ENCODE measurements around the gene C2CD2L. TPM values are rescaled to one million over a fixed set of nuclear protein-coding genes. Genes with fewer than 3 reads are reported as not detected.

C2CD2L gene
- polyA plus RNA-seq, 3 donors, result 3.8 to 60.2 (median 6.4) TPM

DNA sequence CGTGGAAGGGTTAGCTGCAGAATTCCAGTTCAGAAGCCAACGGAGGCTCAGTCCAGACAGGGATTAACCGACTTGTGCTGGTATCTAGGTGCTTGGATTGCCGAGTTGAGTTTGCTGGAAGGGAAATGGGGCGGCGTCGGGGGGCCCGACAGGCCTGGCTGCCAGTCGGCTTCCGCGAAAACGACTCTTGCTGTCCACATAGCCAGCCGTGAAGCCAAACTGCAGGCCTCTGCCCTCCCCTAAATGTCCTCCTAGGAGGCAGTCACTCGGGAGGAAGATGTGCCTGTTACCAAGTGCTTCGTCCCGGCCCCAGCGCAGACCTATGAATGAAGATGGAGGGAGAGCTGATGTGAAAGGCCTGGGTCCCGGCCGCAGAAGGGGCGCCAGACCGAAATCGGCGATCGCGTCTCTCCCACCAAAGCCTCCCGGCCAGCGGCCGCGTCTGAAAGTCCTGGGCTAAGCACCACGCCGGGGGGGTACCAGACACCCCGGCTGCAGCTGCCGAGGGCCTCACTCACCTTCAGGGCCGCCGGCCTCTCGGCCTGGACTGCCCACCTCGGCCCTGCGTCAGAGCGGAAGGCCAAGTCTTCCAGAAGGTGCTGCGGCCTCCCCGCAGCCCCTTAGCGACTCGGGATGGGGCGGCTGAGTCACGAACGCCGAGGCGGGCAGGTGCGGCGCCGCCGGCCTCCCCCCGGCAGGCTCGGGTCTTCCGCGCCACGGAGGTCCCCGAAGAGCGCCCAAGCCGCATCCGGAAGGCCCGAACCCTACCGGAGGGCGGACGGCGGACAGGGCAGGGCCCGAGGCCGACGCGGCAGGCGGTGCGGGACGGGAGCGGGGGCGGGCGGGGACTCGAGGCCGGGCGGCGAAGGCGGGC lies 13.0 kb upstream of the C2CD2L start:
- Mint-ChIP-seq H3K9me3 (no peaks in the 10 kb centered on the region), H3K27me3 (ENCODE audit: low read depth in 3 of 3) (peaks cover 0 to 1% (median 0%) of the 10 kb centered on the region in 3 donors), H3K36me3 (peaks cover 32 to 39% of the 10 kb centered on the region in 2 donors), H3K4me1 (peaks cover 45% of the 10 kb centered on the region), H3K27ac (peak overlapping the region; percentile 84 to 92 (median 91)), H3K4me3 (peak overlapping the region; percentile 87 to 91)
- peak overlapping the region; percentile 96 for H3K4me2 ChIP-seq (replicated peaks; ENCODE audit: extremely low read depth, low read length, poor library complexity, severe bottlenecking)
- H4K20me1 ChIP-seq (ENCODE audit: insufficient read depth, low read length), result peaks cover 9% of the 10 kb centered on the region
- peak overlapping the region; percentile 81 for H3K9ac ChIP-seq (ENCODE audit: insufficient read depth, low read length, poor library complexity, severe bottlenecking)
- peaks cover 18 to 34% of the 10 kb centered on the region in 2 donors for H3K36me3 ChIP-seq (replicated peaks in 1 of 2; ENCODE audit: control insufficient read depth in 1 of 2, insufficient read depth in 2 of 2, low read length in 2 of 2)
- H3K4me3 ChIP-seq (replicated peaks in 1 of 3; ENCODE audit: low read depth in 2 of 3, low read length in 3 of 3), result peak overlapping the region; percentile 59 to 92 (median 72)
- WGBS (ENCODE audit: insufficient coverage), result under 1% methylated on average over 74 of the region's 81 CpGs
- H3K9me3 ChIP-seq (replicated peaks in 1 of 2; ENCODE audit: control insufficient read depth in 1 of 2, insufficient read depth in 1 of 2, low read length in 2 of 2), result no peaks in the 10 kb centered on the region
- H3K4me1 ChIP-seq (ENCODE audit: control insufficient read depth in 1 of 2, insufficient read depth in 2 of 2, low read length in 2 of 2), result peaks cover 37 to 45% of the 10 kb centered on the region in 2 donors
- peak; percentile 19 to 57 (median 21) for DNase-seq
- H3K27me3 ChIP-seq (ENCODE audit: control insufficient read depth in 2 of 2, insufficient read depth in 2 of 2, low read length in 2 of 2), result no peaks in the 10 kb centered on the region
- intact Hi-C loops (cut with micrococcal nuclease), result loop anchor here (2.0 to 10.0 kb wide), 2 partner anchors 37 to 101 kb away; partner anchors contain the start of gene HYOU1 (in 1 of the 2)
- H2AFZ ChIP-seq (ENCODE audit: insufficient read depth, low read depth, low read length, poor library complexity, severe bottlenecking), result peak overlapping the region; percentile 82
- TF ChIP-seq, protein P1, sequence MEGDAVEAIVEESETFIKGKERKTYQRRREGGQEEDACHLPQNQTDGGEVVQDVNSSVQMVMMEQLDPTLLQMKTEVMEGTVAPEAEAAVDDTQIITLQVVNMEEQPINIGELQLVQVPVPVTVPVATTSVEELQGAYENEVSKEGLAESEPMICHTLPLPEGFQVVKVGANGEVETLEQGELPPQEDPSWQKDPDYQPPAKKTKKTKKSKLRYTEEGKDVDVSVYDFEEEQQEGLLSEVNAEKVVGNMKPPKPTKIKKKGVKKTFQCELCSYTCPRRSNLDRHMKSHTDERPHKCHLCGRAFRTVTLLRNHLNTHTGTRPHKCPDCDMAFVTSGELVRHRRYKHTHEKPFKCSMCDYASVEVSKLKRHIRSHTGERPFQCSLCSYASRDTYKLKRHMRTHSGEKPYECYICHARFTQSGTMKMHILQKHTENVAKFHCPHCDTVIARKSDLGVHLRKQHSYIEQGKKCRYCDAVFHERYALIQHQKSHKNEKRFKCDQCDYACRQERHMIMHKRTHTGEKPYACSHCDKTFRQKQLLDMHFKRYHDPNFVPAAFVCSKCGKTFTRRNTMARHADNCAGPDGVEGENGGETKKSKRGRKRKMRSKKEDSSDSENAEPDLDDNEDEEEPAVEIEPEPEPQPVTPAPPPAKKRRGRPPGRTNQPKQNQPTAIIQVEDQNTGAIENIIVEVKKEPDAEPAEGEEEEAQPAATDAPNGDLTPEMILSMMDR (IDR thresholded peaks at IDR 0.05), result no peak
- H3K27ac ChIP-seq (ENCODE audit: low read depth in 1 of 2, low read length in 2 of 2), result peak overlapping the region; percentile 60 to 81
- peaks cover 59% of the 10 kb centered on the region for H3K79me2 ChIP-seq (ENCODE audit: insufficient read depth, low read length)

DNA sequence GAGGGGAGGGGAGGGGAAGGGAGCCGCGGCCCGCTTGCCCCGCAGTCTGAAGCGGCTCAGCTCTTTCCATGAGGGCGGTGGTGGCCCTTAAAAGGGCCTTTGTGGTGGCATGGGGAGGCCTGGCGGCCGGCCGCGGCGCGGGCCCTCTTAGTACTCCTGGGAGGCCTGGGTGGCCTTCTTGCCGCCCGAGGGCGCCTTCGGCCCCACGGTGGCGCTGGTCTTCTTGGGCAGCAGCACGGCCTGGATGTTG lies 12.4 kb upstream of the C2CD2L start:
- H3K27ac ChIP-seq (ENCODE audit: low read depth in 1 of 2, low read length in 2 of 2), result peak overlapping the region; percentile 60 to 81
- H3K27me3 Mint-ChIP-seq (ENCODE audit: low read depth in 3 of 3), result peaks cover 0 to 1% (median 0%) of the 10 kb centered on the region in 3 donors
- H3K79me2 ChIP-seq (ENCODE audit: insufficient read depth, low read length), result peaks cover 62% of the 10 kb centered on the region
- H3K27ac Mint-ChIP-seq, result peak overlapping the region; percentile 84 to 92 (median 91)
- H3K9me3 Mint-ChIP-seq, result no peaks in the 10 kb centered on the region
- peak overlapping the region; percentile 82 for H2AFZ ChIP-seq (ENCODE audit: insufficient read depth, low read depth, low read length, poor library complexity, severe bottlenecking)
- H3K36me3 ChIP-seq (replicated peaks in 1 of 2; ENCODE audit: control insufficient read depth in 1 of 2, insufficient read depth in 2 of 2, low read length in 2 of 2), result peaks cover 18 to 34% of the 10 kb centered on the region in 2 donors
- peaks cover 9% of the 10 kb centered on the region for H4K20me1 ChIP-seq (ENCODE audit: insufficient read depth, low read length)
- no peaks in the 10 kb centered on the region for H3K9me3 ChIP-seq (replicated peaks in 1 of 2; ENCODE audit: control insufficient read depth in 1 of 2, insufficient read depth in 1 of 2, low read length in 2 of 2)
- peaks cover 32 to 37% of the 10 kb centered on the region in 2 donors for H3K36me3 Mint-ChIP-seq
- peak overlapping the region; percentile 81 for H3K9ac ChIP-seq (ENCODE audit: insufficient read depth, low read length, poor library complexity, severe bottlenecking)
- peaks cover 47% of the 10 kb centered on the region for H3K4me1 Mint-ChIP-seq
- peak; percentile 80 to 86 (median 84) for DNase-seq
- H3K4me2 ChIP-seq (replicated peaks; ENCODE audit: extremely low read depth, low read length, poor library complexity, severe bottlenecking), result peak overlapping the region; percentile 96
- under 1% methylated on average over 19 of the region's 19 CpGs for WGBS (ENCODE audit: insufficient coverage)
- H3K27me3 ChIP-seq (ENCODE audit: control insufficient read depth in 2 of 2, insufficient read depth in 2 of 2, low read length in 2 of 2), result no peaks in the 10 kb centered on the region
- peak overlapping the region; percentile 59 to 92 (median 72) for H3K4me3 ChIP-seq (replicated peaks in 1 of 3; ENCODE audit: low read depth in 2 of 3, low read length in 3 of 3)
- H3K4me1 ChIP-seq (ENCODE audit: control insufficient read depth in 1 of 2, insufficient read depth in 2 of 2, low read length in 2 of 2), result peaks cover 38 to 49% of the 10 kb centered on the region in 2 donors
- intact Hi-C loops (cut with micrococcal nuclease), result loop anchor here (2.0 to 10.0 kb wide), 2 partner anchors 38 to 100 kb away; partner anchors contain the start of gene HYOU1 (in 1 of the 2)
- TF ChIP-seq, protein P1 (IDR thresholded peaks at IDR 0.05), result peak; percentile 74
- H3K4me3 Mint-ChIP-seq, result peak overlapping the region; percentile 87 to 91
